ENCODE measurements around the gene FOXK2.

DNA sequence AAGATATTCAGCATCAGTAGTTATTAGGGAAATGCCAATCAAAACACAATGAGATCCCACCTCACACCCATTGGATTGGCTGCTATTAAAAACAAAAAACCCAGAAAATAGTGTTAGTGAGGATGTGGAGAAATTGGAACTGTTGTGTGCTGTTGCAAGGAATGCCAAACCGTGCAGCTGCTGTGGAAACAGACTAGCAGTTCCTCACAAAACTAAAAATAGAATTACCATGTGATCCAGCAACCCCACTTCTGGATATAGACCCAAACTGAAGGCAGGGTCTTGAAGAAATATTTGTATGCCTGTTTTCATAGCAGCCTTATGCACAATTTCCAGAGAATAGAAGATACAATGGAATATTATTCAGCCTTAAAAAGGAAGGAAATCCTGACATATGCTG, 46.0 kb downstream of the FOXK2 start:
- TF ChIP-seq CTCF (conservative IDR thresholded peaks at IDR 0.05; ENCODE audit: low read depth, low read length) (no peak), EZH2 (IDR thresholded peaks at IDR 0.05; ENCODE audit: borderline replicate concordance, low read depth, low read length, poor library complexity, severe bottlenecking) (no peak)
